Measurements from ENCODE around the gene SCAF4. TPM values are rescaled to one million over a fixed set of nuclear protein-coding genes. Genes with fewer than 3 reads are reported as not detected.
A peak's percentile ranks its signal among the peaks of the same experiment; 100 is the strongest.
"Not testable (repeated sequence)": the region's sequence is repeated elsewhere in the genome, so short reads cannot be mapped to it uniquely, and the experiment has no call there.

SCAF4 gene
- total RNA-seq, 3 donors from 2014 or later = 56.9 to 60.1 (median 59.7) TPM

- peaks cover 43% of the 10 kb centered on the region for H3K36me3 Mint-ChIP-seq (ENCODE audit: insufficient read depth)
- no peak overlapping the region for H3K4me3 Mint-ChIP-seq
- DNase-seq = no peak
- H3K27me3 Mint-ChIP-seq (ENCODE audit: low read depth) = no peaks in the 10 kb centered on the region
- no peaks in the 10 kb centered on the region for H3K9me3 Mint-ChIP-seq
- no peaks in the 10 kb centered on the region for H3K4me1 Mint-ChIP-seq (ENCODE audit: low read depth)
- ATAC-seq = no peak
These were observed 49.3 kb downstream of the SCAF4 start for GRCh38 chr21:31682620-31683019.

- H3K9me3 Mint-ChIP-seq = no peaks in the 10 kb centered on the region
- no peak overlapping the region for H3K4me3 Mint-ChIP-seq
- H3K27me3 Mint-ChIP-seq (ENCODE audit: low read depth) = no peaks in the 10 kb centered on the region
- peaks cover 14% of the 10 kb centered on the region for H3K36me3 Mint-ChIP-seq (ENCODE audit: insufficient read depth)
- DNase-seq (no peak), ATAC-seq (no peak)
- H3K4me1 Mint-ChIP-seq (ENCODE audit: low read depth) = no peaks in the 10 kb centered on the region
These were observed 53.4 kb downstream of the SCAF4 start for GRCh38 chr21:31678478-31678877.

- Mint-ChIP-seq H3K36me3 (ENCODE audit: insufficient read depth) (peaks cover 14% of the 10 kb centered on the region), H3K4me1 (ENCODE audit: low read depth) (no peaks in the 10 kb centered on the region), H3K27me3 (ENCODE audit: low read depth) (no peaks in the 10 kb centered on the region), H3K4me3 (no peak overlapping the region), H3K9me3 (no peaks in the 10 kb centered on the region)
- ATAC-seq (no peak), DNase-seq (no peak)
These were observed 54.9 kb downstream of the SCAF4 start for GRCh38 chr21:31677047-31677446.

- Mint-ChIP-seq H3K27me3 (ENCODE audit: low read depth) (no peaks in the 10 kb centered on the region), H3K4me3 (no peak overlapping the region), H3K9me3 (no peaks in the 10 kb centered on the region), H3K4me1 (ENCODE audit: low read depth) (no peaks in the 10 kb centered on the region), H3K36me3 (ENCODE audit: insufficient read depth) (peaks cover 18% of the 10 kb centered on the region)
- DNase-seq (no peak), ATAC-seq (no peak)
These were observed 56.0 kb downstream of the SCAF4 start for GRCh38 chr21:31675960-31676359.

- Mint-ChIP-seq H3K36me3 (ENCODE audit: insufficient read depth) (peaks cover 20% of the 10 kb centered on the region), H3K27me3 (ENCODE audit: low read depth) (no peaks in the 10 kb centered on the region)
- no peak for ATAC-seq
These were observed 56.6 kb downstream of the SCAF4 start for GRCh38 chr21:31675318-31675717.

GRCh38 chr21:31673321-31673912, 58.5 kb downstream of the SCAF4 start:
- Mint-ChIP-seq H3K36me3 (ENCODE audit: insufficient read depth) (peaks cover 25% of the 10 kb centered on the region), H3K4me3 (no peak overlapping the region), H3K9me3 (no peaks in the 10 kb centered on the region), H3K27me3 (ENCODE audit: low read depth) (no peaks in the 10 kb centered on the region), H3K4me1 (ENCODE audit: low read depth) (peaks cover 10% of the 10 kb centered on the region)
- DNase-seq (no peak), ATAC-seq (no peak)

More at GRCh38 chr21:31675318-31675717, 56.6 kb downstream of the SCAF4 start:
- H3K4me3 Mint-ChIP-seq = no peak overlapping the region
- H3K4me1 Mint-ChIP-seq (ENCODE audit: low read depth) = no peaks in the 10 kb centered on the region
- no peaks in the 10 kb centered on the region for H3K9me3 Mint-ChIP-seq
- DNase-seq = no peak

- H3K9me3 Mint-ChIP-seq = no peaks in the 10 kb centered on the region
- peaks cover 37% of the 10 kb centered on the region for H3K36me3 Mint-ChIP-seq (ENCODE audit: insufficient read depth)
- H3K4me3 Mint-ChIP-seq = no peak overlapping the region
- no peaks in the 10 kb centered on the region for H3K27me3 Mint-ChIP-seq (ENCODE audit: low read depth)
- peaks cover 24% of the 10 kb centered on the region for H3K4me1 Mint-ChIP-seq (ENCODE audit: low read depth)
- DNase-seq = no peak
- ATAC-seq = no peak
These were observed 60.0 kb downstream of the SCAF4 start for GRCh38 chr21:31671931-31672330.

- H3K4me1 Mint-ChIP-seq (ENCODE audit: low read depth) = peaks cover 31% of the 10 kb centered on the region
- H3K4me3 Mint-ChIP-seq = no peak overlapping the region
- H3K36me3 Mint-ChIP-seq (ENCODE audit: insufficient read depth) = peaks cover 43% of the 10 kb centered on the region
- no peaks in the 10 kb centered on the region for H3K27me3 Mint-ChIP-seq (ENCODE audit: low read depth)
- H3K9me3 Mint-ChIP-seq = no peaks in the 10 kb centered on the region
- DNase-seq (no peak), ATAC-seq (no peak)
These were observed 60.7 kb downstream of the SCAF4 start for GRCh38 chr21:31671146-31671716.

GRCh38 chr21:31670070-31670469, 61.8 kb downstream of the SCAF4 start:
- no peak overlapping the region for H3K4me3 Mint-ChIP-seq
- H3K36me3 Mint-ChIP-seq (ENCODE audit: insufficient read depth) = peaks cover 49% of the 10 kb centered on the region
- no peak for DNase-seq
- ATAC-seq = no peak
- H3K27me3 Mint-ChIP-seq (ENCODE audit: low read depth) = no peaks in the 10 kb centered on the region
- no peaks in the 10 kb centered on the region for H3K9me3 Mint-ChIP-seq
- H3K4me1 Mint-ChIP-seq (ENCODE audit: low read depth) = peaks cover 42% of the 10 kb centered on the region

GRCh38 chr21:31668651-31669491, 63.0 kb downstream of the SCAF4 start:
- Mint-ChIP-seq H3K9me3 (no peaks in the 10 kb centered on the region), H3K36me3 (ENCODE audit: insufficient read depth) (peaks cover 56% of the 10 kb centered on the region), H3K27me3 (ENCODE audit: low read depth) (no peaks in the 10 kb centered on the region), H3K4me1 (ENCODE audit: low read depth) (peaks cover 53% of the 10 kb centered on the region), H3K4me3 (no peak overlapping the region)
- DNase-seq = no peak
- ATAC-seq = peak; percentile 63 to 64

GRCh38 chr21:31667639-31668038, 64.3 kb downstream of the SCAF4 start:
- H3K9me3 Mint-ChIP-seq = no peaks in the 10 kb centered on the region
- peaks cover 64% of the 10 kb centered on the region for H3K4me1 Mint-ChIP-seq (ENCODE audit: low read depth)
- H3K4me3 Mint-ChIP-seq = no peak overlapping the region
- no peaks in the 10 kb centered on the region for H3K27me3 Mint-ChIP-seq (ENCODE audit: low read depth)
- H3K36me3 Mint-ChIP-seq (ENCODE audit: insufficient read depth) = peaks cover 54% of the 10 kb centered on the region
- no peak for ATAC-seq
- no peak for DNase-seq

- H3K36me3 Mint-ChIP-seq (ENCODE audit: insufficient read depth) = peaks cover 56% of the 10 kb centered on the region
- no peaks in the 10 kb centered on the region for H3K27me3 Mint-ChIP-seq (ENCODE audit: low read depth)
- H3K9me3 Mint-ChIP-seq = no peaks in the 10 kb centered on the region
- DNase-seq (no peak), ATAC-seq (no peak)
- H3K4me3 Mint-ChIP-seq = no peak overlapping the region
- peaks cover 69% of the 10 kb centered on the region for H3K4me1 Mint-ChIP-seq (ENCODE audit: low read depth)
These were observed 64.8 kb downstream of the SCAF4 start for GRCh38 chr21:31667132-31667531.

GRCh38 chr21:31666445-31667010, 65.4 kb downstream of the SCAF4 start:
- H3K9me3 Mint-ChIP-seq = no peaks in the 10 kb centered on the region
- DNase-seq (no peak), ATAC-seq (no peak)
- H3K4me3 Mint-ChIP-seq = no peak overlapping the region
- no peaks in the 10 kb centered on the region for H3K27me3 Mint-ChIP-seq (ENCODE audit: low read depth)
- peaks cover 75% of the 10 kb centered on the region for H3K4me1 Mint-ChIP-seq (ENCODE audit: low read depth)
- H3K36me3 Mint-ChIP-seq (ENCODE audit: insufficient read depth) = peaks cover 55% of the 10 kb centered on the region

- H3K4me3 Mint-ChIP-seq = peak overlapping the region; percentile 72
- not testable (repeated sequence) for DNase-seq; H3K27me3 Mint-ChIP-seq (ENCODE audit: low read depth); H3K9me3 Mint-ChIP-seq; ATAC-seq
- H3K36me3 Mint-ChIP-seq (ENCODE audit: insufficient read depth) = peaks cover 55% of the 10 kb centered on the region
- peaks cover 81% of the 10 kb centered on the region for H3K4me1 Mint-ChIP-seq (ENCODE audit: low read depth)
These were observed 66.0 kb downstream of the SCAF4 start for GRCh38 chr21:31665869-31666268.
